GM19025 (cell line): Measurements from ENCODE around the gene C11orf71.

Source experiments
- ATAC-seq: cut with Tn5 transposase; IDR thresholded peaks from one replicate; pipeline ENCODE4 v1.9.1; 2021; ENCODE audit warnings: mild to moderate bottlenecking, low read depth, moderate library complexity; ENCODE audit not compliant: unreplicated experiment

The C11orf71 gene

DNA sequence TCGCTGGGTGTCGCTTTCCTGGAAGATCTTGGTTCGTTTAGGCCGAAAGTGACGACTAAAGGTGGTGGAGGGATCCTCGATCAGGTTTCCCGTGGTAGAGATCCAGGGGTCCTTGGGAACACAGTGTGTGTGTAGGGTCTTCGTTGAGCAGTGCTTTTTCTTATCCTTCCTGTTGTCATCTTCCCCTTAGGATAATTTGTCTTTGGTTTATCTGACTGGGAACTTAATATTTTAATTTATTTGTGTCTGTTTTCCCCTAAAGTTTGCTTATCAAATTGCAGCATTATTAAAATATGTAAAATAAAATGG, 558 bp upstream of the C11orf71 start:
- no peak for ATAC-seq

DNA sequence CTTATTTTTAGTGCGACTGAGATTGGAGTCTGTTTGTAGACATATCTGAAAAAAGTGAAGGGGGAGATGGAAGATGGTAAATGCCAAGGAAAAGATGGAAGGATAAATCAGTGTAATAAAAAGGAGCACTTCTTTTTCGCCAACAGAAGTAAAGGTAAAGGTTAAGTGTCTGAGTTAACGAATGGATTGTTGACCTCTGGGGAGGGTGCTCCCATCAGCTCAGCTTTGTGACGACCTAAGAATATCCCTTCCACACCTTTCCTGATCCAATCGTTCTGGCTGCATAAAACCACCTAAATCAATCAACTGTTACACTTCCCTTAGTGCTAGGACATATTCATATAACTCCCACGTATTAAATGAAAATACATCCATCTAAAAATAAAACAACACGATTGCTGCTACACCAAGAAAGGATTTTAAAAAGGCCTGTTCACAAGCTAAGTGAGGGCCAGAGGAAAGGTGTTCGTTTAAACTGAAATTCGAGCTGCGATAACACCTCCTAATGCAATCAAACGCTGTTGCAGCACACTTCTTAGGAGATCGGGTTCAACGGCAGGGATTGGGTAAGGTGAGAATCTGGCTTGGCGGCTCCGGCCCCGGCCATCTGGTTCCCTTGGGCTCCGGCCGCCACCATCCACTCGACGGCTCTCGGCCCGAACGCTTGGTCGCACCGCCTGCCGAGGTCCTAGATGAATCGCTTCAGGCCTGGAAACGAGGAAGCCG, 658 bp downstream of the C11orf71 start:
- peak; percentile 5 for ATAC-seq

DNA sequence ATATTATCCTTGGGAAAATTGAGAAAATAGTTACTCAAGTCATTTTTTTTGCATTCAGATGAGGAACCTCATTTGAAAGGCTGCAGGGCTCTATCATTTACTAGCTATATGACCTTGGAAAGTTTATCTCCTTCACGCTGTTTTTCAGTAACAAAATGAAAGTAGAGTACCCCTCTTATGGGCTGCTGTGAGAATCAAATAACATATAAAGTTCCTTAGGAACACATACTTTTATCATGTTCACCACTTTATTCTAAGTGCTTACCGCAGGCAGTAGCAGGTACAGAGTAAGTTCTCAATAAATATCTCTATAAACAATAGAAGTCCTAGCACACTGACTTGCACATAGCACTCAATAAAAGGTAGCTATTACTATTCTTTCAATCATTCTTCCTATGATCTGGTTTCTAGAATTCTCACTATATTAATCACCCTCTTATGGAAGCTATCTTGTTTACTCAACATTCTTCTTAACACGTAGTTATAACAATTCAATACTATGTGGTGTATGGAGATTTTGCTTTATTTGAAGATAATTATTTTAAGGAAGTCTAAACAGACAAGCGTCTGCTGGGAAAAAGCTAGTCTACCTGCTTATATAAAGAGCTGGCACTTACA, 1.9 kb downstream of the C11orf71 start:
- no peak for ATAC-seq

DNA sequence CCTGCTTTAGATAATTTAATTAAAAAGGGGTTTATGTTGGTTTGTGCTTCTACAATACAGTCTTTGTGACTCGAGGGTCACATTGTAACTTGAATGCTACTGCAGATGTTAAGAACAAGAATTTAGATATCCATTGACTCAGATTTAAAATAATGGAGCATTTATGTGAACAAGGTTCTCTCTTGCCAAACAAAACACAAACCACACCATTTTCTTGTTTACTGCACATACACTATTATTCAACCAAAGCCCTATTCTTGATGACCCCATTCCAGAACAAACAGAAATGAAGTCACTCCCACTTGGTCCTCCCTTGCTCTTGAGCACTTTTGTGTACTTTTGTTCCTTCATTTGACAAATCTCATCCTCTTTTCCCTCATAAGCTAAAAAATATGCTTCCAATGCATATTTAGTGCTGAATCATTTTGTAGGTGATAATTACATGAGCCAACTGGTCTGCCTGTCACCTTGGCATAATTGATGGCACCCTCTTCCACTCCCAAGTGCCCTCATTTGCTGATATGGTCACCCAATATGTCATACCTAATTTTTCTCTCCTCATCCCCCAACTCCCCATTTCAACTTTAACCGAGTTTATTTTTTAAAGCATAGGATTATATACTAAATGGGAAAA, 2.8 kb downstream of the C11orf71 start:
- ATAC-seq, result no peak

DNA sequence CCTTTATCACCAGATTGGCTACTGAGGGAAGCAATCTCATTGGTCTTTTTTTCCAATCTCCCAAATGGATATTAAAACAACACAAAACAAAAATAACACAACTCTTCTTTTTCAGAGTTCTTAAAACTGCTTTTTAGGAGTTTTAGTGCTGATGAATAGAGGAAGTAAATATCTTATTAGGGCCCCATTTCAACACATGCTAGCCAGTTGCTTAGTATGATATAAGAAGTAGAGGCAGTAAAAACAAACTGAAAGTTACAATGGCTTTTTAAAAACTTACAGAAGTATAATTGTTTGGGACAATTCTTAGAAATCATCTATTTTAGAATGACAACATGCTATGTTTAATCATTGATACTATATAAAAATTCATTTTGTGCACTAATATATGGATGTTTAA, 3.4 kb downstream of the C11orf71 start:
- ATAC-seq, result no peak

DNA sequence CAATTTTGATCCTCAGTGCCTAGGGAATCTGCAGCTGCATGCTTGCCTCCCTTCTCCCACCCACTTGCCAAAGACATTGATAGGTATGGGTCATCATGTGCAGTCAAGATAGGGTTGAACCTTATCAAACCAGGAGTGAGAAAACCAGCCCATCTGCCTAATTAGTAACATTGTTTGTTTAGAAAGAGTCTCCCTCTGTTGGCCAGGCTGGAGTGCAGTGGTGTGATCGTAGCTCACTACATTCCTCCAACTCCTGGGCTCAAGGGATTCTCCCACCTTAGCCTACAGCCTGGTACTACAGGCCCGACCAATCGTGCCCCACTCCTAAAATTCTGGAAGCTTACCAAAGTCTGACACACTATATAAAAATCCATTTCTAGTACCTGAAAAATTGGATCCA, 4.6 kb downstream of the C11orf71 start:
- no peak for ATAC-seq

DNA sequence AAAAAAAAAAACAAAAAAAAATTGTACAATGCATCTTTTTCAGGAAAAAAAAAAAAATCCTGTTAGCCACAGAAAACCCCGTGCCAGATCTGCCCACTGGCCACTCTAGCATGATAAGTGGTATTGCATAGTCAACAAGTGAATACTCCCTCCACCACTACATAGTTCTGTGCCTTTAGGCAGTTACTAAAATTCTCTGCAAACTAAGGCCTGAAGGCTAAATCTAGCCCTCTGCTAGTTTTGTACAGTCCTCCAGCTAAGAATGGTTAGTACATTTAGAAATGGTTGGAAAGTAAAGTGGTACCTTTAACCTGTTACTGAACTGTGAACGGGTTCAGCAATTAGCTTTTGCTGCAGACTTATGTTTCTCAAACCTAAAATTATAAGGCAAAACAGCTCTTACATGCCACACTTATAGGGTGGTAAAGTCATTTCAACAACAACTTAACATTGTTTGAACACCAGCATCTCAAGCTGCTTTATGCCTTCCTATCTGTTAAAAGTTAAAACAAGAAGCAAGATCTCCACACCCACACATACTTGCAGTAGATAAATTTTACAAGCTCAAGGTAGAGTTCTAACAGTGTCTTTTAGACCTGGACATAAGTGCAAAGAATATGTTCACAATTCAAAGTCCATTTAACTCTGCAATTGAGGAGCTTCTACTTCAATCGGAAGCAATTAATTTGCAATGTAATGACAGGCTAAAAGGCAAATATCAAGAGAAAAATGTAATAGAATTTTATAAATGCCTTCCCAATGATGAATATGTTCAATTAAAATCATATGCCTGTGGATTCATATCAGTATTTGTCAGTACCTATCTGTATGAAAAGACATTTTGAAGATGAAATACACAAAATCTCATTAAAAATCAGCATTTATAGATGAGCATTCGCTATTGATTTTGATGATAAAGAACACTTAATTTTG, 7.3 kb downstream of the C11orf71 start:
- no peak for ATAC-seq

DNA sequence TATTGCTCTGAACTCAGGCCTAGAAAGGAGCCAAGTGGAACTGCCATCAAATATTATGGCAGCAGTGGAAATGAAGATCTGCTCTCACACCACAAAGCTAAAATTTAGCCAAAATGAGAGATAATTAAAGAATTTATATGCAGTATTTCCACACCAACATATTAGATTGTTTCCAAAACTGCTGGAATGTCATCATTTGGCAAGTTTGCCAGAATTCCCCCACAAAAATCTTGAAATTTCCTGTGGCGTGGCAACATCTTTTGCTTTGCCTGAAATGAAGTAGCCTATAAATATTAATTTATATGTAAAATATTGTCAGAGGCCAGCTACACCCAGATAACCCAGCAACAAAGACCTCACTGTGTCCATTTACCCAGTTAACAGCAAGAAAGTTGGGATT, 13.8 kb downstream of the C11orf71 start:
- ATAC-seq, result no peak

DNA sequence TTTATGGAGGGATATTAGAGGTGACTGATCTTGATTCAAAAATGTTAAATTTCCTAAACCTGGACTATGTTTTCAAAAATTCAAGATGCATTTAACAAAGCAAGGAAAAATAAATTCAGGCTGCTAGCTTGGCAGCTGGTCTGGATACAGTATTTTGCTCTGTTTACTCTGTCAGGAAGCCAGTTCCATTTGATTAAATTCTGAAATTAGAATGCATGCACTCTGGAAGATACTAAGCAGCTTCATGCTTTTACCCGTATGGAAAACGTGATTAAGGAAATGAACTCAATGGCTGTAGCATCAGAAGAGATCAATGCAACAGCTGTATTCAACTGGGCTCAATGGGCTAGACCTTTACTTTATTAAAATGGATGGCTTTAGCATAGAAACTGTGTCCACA, 14.2 kb downstream of the C11orf71 start:
- no peak for ATAC-seq

DNA sequence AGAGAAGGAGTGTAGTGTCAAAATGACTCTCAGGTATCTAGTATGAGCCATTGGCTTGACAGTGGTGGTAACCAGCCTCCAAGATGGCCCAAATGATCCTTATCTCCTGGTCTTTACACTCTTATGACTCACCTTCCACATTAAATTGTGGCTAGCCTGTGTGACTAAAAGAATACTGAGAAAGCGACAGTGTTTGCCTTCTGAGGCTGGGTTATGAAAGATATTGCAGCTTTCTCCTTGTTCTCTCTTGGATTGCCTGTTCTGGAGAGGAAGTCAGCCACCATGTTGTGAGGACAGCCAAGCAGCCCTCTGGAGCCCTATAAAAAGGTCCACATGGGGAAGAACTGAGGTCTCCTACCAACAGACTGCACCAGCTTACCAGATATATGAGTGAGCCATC, 15.8 kb downstream of the C11orf71 start:
- no peak for ATAC-seq

DNA sequence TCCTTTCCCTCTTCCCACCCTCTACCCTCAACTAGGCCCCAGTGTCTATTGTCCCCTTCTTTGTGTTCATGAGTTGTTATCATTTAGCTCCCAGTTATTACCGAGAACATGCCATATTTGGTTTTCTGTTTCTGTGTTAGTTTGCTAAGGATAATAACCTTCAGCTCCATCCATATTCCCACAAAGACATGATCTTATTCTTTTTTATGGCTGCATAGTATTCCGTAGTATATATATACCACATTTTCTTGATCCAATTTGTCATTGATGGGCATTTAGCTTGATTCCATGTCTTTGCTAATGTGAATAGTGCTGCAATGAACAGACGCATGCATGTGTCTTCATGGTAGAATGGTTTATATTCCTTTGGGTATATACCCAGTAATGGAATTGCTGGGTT, 17.8 kb downstream of the C11orf71 start:
- ATAC-seq, result no peak

DNA sequence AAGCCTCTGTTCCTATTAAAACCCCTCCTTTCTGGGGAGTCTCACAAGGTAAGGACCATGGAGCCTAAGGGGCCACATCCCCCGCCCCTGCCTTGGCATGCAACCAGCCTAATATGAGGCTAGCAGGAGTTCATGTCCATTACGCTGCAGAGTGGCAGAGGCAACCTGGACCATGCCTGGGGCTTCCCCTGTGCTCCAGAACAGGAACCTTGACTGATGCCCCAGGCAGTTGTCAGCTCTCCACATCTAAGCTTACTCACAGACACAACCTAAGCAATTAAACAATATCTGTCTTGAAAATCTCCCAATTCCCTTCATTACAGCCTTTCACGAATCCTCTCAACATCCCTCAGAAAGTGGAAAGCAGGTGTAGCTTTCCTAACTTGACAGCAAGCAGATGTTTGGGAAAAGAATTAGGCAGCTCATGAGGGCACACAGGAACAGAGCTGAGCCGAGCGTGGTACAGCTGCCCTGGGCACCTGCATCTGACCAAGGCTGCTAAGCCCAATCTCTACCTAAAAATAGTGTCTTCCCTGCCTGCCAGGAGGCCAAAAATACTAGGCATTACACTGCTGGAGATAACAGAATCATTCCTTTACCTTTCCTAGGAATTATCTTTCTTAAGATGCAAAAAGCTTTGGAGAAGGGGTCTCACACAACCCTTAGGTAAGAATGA, 20.8 kb downstream of the C11orf71 start:
- no peak for ATAC-seq

DNA sequence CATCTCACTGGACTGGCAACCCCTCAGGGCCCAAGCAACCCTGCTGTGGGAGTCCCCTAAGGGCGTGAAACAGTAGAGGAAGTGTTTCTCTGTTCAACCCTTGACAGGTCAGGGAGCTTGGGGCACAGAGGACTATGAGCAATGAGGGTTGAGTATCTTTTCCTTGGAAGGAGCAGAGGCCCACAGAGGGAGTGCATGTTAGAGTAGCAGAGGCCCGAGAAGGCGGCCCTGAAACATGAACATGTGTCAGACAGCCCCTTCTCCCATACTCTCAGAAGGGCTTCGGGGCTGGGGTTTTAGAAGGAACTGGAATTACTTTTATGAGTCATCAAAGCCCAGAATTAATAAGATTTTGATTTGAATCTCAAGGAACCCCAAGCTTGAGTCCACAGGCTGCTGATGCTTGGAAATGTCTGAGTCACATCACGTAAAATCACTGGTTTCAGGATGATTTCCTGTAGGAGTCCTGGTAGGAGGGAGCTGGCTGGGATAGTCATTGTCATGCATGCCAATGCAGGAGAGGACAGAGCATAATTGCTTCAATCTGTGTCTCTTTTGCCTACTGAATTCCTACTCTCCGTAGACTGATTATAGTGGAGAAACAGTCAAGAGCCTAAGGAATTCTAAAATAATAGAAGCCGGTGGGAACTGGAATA, 22.6 kb downstream of the C11orf71 start:
- no peak for ATAC-seq

DNA sequence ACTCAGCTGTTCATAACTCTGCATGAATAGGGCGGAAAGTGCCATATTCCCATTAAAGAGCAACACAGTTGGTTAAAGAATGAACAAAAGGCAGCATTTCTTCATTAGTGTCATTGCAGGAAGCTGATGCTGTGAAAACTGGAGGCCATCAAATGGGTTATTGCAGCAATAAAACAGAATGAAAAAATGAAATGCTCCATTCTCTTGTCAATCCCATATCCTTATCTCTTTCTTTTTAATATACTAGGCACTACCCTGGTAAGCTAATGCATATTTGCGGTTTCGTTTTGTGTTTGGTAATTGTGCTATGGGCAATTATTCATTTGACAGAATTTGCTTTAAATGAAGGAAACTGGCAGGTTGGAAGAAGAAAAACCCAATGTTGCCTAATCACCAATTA, 25.3 kb downstream of the C11orf71 start:
- ATAC-seq, result no peak

DNA sequence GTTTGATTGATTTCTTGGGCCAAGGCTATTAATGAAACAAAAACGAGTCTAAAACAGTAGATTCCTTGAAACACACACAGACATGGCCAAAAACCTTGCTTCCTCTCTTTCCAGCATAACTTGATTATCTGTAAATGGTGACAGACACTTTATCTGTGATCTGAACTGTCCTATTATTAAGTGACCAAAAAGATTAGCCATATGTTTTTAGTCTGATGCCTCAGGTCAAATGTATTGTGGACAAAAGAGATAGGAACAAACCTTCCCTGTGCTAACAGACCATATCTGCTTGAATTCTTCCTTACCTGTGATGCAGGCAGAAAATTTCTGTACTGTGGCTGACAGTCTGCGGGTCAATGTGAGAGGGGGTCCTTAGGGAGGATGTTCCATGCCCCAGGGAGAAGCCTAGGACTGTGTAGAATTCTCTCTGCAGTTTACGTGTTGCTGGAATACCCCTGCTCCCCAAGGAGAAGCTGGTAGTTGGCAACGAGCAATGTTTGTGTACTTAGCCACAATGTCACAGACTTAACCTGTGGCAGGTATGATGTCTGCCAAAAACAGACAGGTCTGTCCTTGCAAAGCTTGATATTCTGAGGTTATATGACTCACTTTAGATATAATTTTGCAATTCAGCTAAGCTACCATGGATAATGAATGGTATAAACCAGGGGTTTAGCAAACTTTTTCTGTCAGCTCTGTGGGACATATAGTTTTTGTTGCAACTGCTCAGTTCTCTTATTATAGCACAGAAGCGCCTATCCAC, 31.2 kb downstream of the C11orf71 start:
- ATAC-seq, result no peak

DNA sequence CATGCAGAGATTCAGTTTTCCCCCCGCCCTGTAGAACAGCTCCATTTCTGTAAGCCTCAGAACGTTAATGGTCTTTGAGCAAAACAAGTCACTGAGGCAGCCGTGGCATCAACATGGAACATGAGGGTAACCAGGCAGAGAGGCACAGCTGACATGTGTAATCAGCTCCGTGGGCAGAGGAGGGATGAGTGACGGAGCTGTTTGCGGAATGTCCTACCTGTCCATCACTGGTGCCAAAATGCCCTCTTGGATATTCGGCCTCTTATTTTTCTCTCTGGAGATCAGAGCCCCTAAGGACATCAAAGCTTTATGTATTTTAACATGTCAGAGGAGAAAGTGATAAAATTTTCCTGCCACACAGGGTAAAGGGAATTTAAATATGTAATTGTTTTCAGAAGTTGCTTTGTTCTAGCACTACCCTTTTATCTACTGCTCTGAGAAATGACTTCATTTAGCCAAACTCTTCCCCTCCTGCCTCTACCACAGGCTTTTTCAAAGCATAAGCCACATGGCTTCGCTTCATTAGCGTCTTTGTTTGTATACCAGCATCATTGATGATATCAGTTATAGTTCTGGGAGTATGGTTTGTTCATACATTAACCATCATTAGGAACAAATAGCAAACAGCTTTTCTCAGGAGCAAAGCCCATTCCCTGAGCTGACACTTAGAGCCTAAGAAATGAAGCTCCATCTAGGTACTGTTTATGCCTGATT, 32.9 kb downstream of the C11orf71 start:
- no peak for ATAC-seq

DNA sequence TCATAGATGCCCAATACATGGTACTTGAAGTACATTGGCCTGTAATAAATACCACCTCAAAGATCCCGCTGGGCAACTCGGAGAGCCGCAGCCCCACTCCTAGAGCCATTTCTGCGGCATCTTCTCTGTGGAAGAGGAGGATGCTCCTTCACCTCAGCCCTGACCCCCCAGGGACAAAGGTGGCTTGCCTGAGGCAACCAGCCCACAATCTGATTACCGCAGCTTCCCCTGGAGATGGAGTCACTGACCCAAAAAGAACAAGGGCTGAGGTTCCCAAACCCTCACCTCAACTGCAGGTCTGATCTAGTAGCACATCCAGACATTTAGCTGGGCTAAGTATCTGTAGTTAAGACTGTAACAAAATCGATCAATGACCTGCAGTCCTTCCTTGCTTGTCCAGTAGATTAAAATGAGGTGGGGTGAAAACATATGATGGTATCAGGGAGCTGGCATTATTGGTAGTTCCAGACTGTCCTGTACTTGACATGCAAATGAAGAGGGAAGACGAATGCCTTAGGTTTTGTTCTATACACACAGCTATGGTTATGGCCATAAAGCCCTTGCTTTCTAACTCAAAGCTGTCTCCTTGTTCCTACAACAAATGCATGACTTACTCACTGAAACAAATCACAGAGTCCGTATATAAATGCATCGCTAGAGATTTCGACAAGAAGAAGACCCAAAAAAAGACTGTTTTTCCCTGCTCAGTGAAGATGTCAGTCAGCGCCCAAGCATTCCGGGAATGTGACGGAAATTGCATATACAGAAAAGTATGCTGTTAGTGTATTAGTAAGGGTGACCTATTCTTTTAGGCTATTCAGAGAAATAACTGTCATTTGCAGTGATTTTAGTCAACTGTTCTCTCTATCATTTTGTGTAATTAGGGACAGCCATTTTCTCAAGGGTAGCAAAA, 33.7 kb downstream of the C11orf71 start:
- no peak for ATAC-seq

DNA sequence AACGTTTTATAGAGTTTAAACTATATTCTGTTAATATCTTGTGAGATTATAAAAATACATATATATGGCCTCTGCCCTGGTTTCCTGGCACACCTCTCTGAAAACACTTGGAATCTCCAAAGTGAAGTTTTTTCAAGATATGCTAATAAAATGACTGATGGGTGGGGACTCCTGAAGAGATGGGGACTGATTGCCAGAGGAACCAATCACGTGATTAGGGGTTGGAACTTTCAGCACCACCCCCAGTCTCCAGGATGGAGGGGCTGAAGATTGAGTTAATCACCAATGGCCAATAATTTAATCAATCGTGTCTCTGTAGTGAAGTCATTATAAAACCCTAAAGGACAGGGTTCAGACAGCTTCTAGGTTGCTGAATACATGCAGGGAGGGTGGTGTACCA, 37.4 kb downstream of the C11orf71 start:
- ATAC-seq, result no peak
